KMS-11 (cell line): Measurements from ENCODE around the gene PCCA.
"Not testable (repeated sequence)": the region's sequence is repeated elsewhere in the genome, so short reads cannot be mapped to it uniquely, and the experiment has no call there.

Experiments used
- H2AFZ ChIP-seq: fragments of 200-600 bp; sonication (generic); 2 replicates; pipeline ENCODE4 v1.6.1; 2016; ENCODE audit warnings: antibody characterized with exemption, mixed run types, low read depth
- H3K27ac ChIP-seq: fragments of 200-600 bp; sonication (generic); 2 replicates; pipeline ENCODE4 v1.6.1; 2016; ENCODE audit warnings: mild to moderate bottlenecking, mixed run types
- H3K27me3 ChIP-seq: fragments of 200-600 bp; sonication (generic); 2 replicates; pipeline ENCODE4 v1.6.1; 2017; ENCODE audit warnings: mild to moderate bottlenecking, low read depth, mixed run types, moderate library complexity; ENCODE audit not compliant: insufficient read depth
- H3K36me3 ChIP-seq: fragments of 200-600 bp; sonication (generic); 2 replicates; pipeline ENCODE4 v1.6.1; 2017; ENCODE audit warnings: mild to moderate bottlenecking, mixed run types; ENCODE audit not compliant: insufficient read depth
- H3K4me1 ChIP-seq: fragments of 200-600 bp; sonication (generic); 2 replicates; pipeline ENCODE4 v1.6.1; 2016; ENCODE audit warnings: mild to moderate bottlenecking, low read depth, mixed run types; ENCODE audit not compliant: poor library complexity, severe bottlenecking
- H3K4me2 ChIP-seq: fragments of 200-600 bp; sonication (generic); 2 replicates; pipeline ENCODE4 v1.7.0; 2016; ENCODE audit warnings: mild to moderate bottlenecking, mixed run types
- H3K4me3 ChIP-seq: fragments of 200-600 bp; sonication (generic); IDR thresholded peaks from 2 replicates; pipeline ENCODE4 v1.6.1; 2017; ENCODE audit warnings: low read depth, low read length, mixed read lengths; ENCODE audit not compliant: insufficient read depth
- H3K79me2 ChIP-seq: fragments of 200-600 bp; sonication (generic); 2 replicates; pipeline ENCODE4 v1.6.1; 2016; ENCODE audit warnings: low read depth, mixed run types; ENCODE audit not compliant: insufficient read depth
- H3K9ac ChIP-seq: fragments of 200-600 bp; sonication (generic); 2 replicates; pipeline ENCODE4 v1.6.1; 2016; ENCODE audit warnings: mild to moderate bottlenecking, mixed run types
- H4K20me1 ChIP-seq: fragments of 200-600 bp; sonication (generic); 2 replicates; pipeline ENCODE4 v1.6.1; 2016; ENCODE audit warnings: mild to moderate bottlenecking, mixed run types; ENCODE audit not compliant: insufficient read depth
- TF ChIP-seq, protein P1 (sequence below): fragments of 200-600 bp; sonication (generic); conservative IDR thresholded peaks from 2 replicates; pipeline ENCODE4 v1.6.1; 2017; ENCODE audit warnings: low read depth, mild to moderate bottlenecking, antibody characterized with exemption, low read length, moderate library complexity, mixed read lengths

Gene PCCA

DNA sequence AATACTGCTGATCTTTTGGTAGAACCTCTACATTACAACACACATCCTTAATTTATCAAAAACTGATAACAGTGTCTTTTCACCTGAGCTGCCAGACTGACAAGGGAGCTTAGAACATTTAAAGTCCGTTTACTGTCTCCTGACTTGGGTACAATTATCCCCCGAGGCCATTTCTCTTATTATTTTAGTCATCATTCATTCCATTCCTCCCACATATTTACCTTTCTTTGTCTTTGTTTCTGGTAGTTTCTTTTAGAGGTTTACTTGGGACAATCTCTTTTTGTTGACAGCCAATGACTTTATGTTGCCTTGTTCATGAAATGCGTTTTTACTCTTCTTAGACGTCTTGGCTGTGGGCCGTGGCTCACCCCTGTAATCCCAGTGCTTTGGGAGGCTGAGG lies 186.9 kb downstream of the PCCA start:
- H3K4me1 ChIP-seq: no peaks in the 10 kb centered on the region
- H2AFZ ChIP-seq: no peak overlapping the region
- H3K79me2 ChIP-seq: no peaks in the 10 kb centered on the region
- TF ChIP-seq, protein P1, sequence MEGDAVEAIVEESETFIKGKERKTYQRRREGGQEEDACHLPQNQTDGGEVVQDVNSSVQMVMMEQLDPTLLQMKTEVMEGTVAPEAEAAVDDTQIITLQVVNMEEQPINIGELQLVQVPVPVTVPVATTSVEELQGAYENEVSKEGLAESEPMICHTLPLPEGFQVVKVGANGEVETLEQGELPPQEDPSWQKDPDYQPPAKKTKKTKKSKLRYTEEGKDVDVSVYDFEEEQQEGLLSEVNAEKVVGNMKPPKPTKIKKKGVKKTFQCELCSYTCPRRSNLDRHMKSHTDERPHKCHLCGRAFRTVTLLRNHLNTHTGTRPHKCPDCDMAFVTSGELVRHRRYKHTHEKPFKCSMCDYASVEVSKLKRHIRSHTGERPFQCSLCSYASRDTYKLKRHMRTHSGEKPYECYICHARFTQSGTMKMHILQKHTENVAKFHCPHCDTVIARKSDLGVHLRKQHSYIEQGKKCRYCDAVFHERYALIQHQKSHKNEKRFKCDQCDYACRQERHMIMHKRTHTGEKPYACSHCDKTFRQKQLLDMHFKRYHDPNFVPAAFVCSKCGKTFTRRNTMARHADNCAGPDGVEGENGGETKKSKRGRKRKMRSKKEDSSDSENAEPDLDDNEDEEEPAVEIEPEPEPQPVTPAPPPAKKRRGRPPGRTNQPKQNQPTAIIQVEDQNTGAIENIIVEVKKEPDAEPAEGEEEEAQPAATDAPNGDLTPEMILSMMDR: no peak
- H4K20me1 ChIP-seq: no peaks in the 10 kb centered on the region
- H3K36me3 ChIP-seq: no peaks in the 10 kb centered on the region
- H3K4me3 ChIP-seq: no peak overlapping the region
- H3K9ac ChIP-seq: no peak overlapping the region
- no peak overlapping the region for H3K4me2 ChIP-seq
- no peaks in the 10 kb centered on the region for H3K27me3 ChIP-seq
- no peak overlapping the region for H3K27ac ChIP-seq

DNA sequence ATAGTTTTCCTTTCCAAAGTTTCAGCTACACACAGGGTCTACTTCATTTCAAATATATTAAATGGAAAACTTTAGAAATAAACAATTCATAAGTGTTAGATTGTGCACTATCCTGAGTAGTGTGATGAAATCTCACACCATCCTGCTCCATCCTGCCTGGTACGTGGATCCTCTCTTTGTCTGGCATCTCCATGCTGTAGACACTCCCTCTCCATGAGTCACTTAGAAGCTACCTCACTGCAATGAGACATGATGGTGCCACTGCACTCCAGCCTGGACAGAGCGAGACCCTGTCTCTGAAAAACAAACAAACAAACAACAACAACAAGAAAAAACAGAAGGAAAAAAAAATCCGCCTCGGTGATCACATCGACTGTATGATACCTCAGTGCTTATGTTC lies 191.8 kb downstream of the PCCA start:
- Histone ChIP-seq H3K27ac (no peak overlapping the region), H3K79me2 (no peaks in the 10 kb centered on the region), H3K4me3 (no peak overlapping the region), H3K4me1 (no peaks in the 10 kb centered on the region), H4K20me1 (no peaks in the 10 kb centered on the region), H3K9ac (no peak overlapping the region), H3K36me3 (no peaks in the 10 kb centered on the region), H3K27me3 (no peaks in the 10 kb centered on the region), H3K4me2 (no peak overlapping the region), H2AFZ (no peak overlapping the region)
- TF ChIP-seq, protein P1: no peak

DNA sequence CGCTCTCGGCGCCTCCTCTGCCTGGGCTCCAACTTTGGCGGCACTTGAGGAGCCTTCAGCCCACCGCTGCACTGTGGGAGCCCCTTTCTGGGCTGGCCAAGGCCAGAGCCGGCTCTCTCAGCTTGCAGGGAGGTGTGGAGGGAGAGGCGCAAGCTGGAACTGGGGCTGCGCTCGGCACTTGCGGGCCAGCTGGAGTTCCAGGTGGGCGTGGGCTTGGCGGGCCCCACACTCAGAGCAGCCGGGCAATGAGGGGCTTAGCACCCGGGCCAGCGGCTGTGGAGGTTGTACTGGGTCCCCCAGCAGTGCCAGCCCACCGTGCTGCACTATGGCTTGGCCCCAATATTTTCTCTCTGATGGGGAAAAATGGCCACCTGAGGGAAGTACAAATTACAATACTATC lies 193.4 kb downstream of the PCCA start:
- H3K27me3 ChIP-seq, H2AFZ ChIP-seq, H4K20me1 ChIP-seq, H3K36me3 ChIP-seq, H3K27ac ChIP-seq, H3K4me3 ChIP-seq, H3K4me1 ChIP-seq, H3K4me2 ChIP-seq, H3K79me2 ChIP-seq, H3K9ac ChIP-seq: not testable (repeated sequence)

DNA sequence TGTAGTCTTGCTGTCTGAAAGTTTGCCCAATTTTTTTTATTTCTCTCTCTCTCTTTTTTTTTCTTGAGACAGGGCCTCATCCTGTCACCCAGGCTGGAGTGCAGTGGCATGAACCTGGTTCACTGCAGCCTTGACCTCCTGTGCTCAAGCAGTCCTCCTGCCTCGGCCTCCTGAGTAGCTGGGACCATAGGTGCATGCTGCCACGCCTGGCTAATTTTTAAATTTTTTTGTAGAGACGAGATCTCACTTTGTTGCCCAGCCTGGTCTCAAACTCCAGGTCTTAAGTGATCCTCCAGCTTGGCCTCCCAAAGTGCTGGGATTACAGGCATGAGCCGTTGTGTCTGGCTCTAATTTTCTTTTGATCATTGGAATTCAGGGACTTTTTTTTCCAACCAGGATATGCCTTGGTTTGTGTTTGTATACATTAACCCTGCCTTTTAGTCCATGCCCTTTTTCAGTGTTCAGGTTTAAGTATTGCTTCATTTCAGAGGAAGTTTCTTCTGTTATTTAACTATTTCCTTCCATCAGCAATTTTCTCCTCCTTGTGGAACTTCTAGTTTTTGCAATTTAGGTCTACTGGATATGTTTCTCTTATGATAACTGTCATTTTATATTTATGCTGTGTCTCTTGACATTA lies 201.4 kb downstream of the PCCA start:
- Histone ChIP-seq H3K27ac (no peak overlapping the region), H3K4me3 (no peak overlapping the region), H3K4me1 (no peaks in the 10 kb centered on the region), H4K20me1 (no peaks in the 10 kb centered on the region), H2AFZ (no peak overlapping the region), H3K36me3 (no peaks in the 10 kb centered on the region), H3K27me3 (no peaks in the 10 kb centered on the region), H3K9ac (no peak overlapping the region), H3K4me2 (no peak overlapping the region), H3K79me2 (no peaks in the 10 kb centered on the region)
- TF ChIP-seq, protein P1: no peak

DNA sequence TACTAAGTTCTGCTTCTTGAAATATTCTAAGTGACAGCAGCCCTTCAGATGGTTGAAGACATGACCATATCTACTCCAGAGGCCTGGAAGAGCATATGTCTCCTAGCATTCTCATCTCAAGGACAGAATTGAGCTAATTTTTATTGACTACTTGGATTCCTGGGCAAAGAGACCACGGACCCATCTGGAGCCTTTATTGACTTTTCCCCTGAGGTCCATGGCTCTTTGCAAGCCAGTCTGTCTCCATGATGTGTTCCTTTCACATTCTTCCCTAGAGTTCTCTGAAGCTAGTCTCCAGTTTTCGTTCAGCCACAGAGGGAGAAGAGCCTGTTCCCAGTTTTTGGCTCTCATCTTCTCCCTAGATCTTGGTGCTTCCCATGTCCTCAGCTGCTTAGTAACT lies 202.7 kb downstream of the PCCA start:
- H4K20me1 ChIP-seq: no peaks in the 10 kb centered on the region
- no peak overlapping the region for H3K9ac ChIP-seq
- TF ChIP-seq, protein P1: no peak
- no peaks in the 10 kb centered on the region for H3K36me3 ChIP-seq
- H3K27ac ChIP-seq: no peak overlapping the region
- H2AFZ ChIP-seq: no peak overlapping the region
- no peak overlapping the region for H3K4me2 ChIP-seq
- no peaks in the 10 kb centered on the region for H3K4me1 ChIP-seq
- H3K4me3 ChIP-seq: no peak overlapping the region
- no peaks in the 10 kb centered on the region for H3K27me3 ChIP-seq
- H3K79me2 ChIP-seq: no peaks in the 10 kb centered on the region
